GM12875 (cell line): Measurements from ENCODE around the gene RPS6KA2.

Source experiments
- H3K4me3 ChIP-seq: one replicate; pipeline ENCODE4 v1.5.1; 2011; ENCODE audit warnings: low read depth, low read length, control low read depth
- TF ChIP-seq, protein P1 (sequence below): IDR thresholded peaks from 2 replicates; pipeline ENCODE4 v1.5.1; 2011; ENCODE audit warnings: low read depth, mild to moderate bottlenecking, control low read depth, inconsistent platforms, low read length, moderate library complexity, borderline replicate concordance; ENCODE audit not compliant: insufficient read depth

RPS6KA2 gene

DNA sequence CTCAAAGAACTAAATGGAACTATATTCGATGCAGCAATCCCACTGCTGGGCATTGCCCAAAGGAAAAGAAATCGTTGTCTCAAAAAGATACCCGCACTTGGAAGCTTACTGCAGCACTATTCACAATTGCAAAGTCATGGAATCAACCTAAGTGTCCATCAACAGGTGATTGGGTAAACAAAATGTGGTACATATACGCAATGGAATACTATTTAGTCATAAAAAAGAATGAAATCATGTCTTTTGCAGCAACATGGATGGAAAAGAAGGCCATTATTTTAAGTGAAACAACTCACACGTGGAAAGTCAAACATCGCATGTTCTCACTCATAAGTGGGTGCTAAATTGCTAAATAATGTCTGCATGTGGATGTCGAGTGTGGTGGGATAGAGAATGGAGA is 173.4 kb downstream of the RPS6KA2 start:
- TF ChIP-seq, protein P1, sequence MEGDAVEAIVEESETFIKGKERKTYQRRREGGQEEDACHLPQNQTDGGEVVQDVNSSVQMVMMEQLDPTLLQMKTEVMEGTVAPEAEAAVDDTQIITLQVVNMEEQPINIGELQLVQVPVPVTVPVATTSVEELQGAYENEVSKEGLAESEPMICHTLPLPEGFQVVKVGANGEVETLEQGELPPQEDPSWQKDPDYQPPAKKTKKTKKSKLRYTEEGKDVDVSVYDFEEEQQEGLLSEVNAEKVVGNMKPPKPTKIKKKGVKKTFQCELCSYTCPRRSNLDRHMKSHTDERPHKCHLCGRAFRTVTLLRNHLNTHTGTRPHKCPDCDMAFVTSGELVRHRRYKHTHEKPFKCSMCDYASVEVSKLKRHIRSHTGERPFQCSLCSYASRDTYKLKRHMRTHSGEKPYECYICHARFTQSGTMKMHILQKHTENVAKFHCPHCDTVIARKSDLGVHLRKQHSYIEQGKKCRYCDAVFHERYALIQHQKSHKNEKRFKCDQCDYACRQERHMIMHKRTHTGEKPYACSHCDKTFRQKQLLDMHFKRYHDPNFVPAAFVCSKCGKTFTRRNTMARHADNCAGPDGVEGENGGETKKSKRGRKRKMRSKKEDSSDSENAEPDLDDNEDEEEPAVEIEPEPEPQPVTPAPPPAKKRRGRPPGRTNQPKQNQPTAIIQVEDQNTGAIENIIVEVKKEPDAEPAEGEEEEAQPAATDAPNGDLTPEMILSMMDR, result no peak
- no peak overlapping the region for H3K4me3 ChIP-seq

DNA sequence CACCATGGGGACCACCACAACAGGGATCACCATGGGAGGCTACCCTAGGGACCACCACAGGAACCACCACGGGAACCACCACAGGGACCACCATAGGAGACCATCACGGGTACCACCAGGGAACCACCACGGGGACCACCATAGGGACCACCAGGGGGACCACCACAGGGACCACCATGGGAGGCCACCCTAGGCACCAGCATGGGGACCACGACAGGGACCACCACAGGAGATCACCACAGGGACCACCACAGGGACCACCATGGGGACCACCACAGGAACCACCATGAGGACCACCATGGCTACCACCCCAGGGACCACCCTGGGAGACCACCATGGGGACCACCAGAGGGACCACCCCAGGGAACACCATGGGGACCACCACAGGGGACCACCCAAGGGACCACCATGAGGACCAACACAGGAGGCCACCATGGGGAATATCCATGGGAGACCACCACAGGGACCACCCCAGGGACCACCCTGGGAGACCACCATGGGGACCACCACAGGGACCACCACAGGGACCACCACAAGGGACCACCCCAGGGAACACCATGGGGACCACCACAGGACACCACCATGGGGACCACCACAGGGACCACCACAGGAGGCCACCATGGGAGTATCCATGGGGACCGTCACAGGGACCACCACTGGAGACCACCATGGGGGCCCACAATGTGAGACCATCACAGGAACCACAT is 176.7 kb downstream of the RPS6KA2 start:
- no peak overlapping the region for H3K4me3 ChIP-seq
- TF ChIP-seq, protein P1, result no peak

DNA sequence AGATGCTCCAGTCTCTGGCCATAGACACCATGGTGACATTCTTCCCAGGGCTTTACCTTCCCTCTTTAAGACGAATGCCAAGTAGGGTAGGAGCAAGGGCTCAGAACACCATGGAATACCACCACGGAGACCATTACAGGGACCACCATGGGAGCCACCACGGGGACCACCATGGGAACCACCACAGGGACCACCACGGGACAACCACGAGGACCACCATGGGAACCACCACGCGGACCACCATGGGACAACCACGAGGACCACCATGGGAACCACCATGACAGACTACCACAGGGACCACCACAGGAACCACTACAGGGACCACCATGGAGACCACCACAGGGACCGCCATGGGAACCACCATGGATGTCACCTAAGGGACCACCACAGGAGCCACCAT is 177.4 kb downstream of the RPS6KA2 start:
- TF ChIP-seq, protein P1, result no peak
- no peak overlapping the region for H3K4me3 ChIP-seq

DNA sequence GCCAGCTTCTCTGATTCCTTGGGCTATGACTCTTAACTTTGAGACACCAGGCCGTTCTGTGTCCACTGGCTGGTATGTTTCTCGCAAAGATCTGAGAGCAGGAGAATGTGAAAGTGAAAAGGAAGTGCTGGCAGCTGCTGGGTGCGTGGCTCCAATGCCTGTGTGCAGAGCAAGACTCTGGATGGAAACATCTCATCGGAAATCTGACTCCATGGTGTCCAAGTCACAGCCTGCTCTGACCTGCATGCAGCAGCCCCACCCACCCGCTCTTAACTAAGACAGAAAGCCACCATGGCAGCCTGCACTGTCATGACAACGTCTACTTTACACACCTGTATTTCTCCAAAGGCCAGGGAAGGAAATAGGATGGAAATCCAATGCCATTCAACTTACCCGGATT is 178.0 kb downstream of the RPS6KA2 start:
- no peak overlapping the region for H3K4me3 ChIP-seq
- TF ChIP-seq, protein P1, result no peak

DNA sequence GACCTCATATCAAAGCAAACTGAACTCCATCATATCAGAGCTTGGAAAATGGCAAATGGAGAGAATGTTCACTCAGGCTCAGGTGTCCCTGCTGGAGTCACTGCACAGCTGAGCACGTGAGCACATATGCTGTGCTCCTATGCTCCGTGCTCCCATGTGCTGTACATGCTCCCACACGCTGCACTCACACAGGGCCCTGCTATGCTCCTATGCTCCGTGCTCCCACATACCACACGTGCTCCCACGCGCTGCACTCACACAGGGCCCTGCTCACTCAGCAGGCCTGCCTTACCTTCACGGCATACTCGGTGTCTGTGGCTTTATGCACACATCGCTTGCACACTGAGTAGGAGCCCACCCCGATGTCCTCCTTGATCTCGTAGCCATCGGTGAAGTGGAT is 178.6 kb downstream of the RPS6KA2 start:
- TF ChIP-seq, protein P1, result no peak
- no peak overlapping the region for H3K4me3 ChIP-seq

DNA sequence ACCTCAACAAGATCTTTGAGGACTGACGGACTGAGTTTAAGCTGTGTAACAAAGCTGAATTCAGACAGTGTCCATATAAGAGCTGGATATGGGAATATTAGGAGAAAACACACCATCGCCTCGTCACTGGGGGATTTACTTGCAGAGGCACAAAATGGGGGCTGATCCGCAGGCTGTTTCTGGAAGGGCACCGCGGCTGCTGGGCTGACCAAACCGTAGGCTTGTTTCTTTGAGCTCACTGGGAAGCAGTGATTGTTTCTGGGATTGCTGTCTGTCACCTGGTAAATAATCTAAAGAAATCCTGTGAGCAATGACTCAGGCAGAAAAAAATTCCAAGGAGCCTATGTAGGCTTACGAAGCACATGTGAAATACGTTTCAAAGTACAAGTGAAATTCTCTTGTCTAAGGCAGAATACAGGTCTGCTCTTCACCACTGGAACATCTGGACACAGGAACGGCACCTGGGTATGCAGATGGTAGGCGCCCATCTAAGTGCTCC is 180.4 kb downstream of the RPS6KA2 start:
- TF ChIP-seq, protein P1, result no peak
- no peak overlapping the region for H3K4me3 ChIP-seq

DNA sequence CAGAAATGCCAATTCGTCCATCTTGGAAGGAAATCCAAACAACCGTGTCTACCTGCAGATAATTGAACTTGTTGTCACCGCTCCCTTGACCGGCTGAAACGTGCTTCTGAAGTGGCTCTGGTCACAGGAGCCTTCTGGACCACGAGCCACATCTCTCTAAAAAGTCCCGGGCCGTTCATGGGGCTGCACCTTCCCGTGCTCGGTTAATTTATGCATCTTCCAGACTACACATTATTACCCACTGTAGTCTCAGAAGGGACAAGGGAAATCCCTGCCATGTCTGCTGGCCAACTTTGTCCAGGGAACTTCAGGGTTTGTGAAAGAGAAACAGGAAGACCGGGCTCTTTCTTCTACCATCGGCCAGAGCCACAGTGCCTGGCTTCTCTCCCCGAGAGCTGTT is 180.9 kb downstream of the RPS6KA2 start:
- TF ChIP-seq, protein P1, result no peak
- no peak overlapping the region for H3K4me3 ChIP-seq
